Activated CD4-positive, alpha-beta memory T cell treated with anti-CD3 and anti-CD28 coated beads for 36 hours (primary cell): ENCODE results near the gene ZNF148. TPM values are rescaled to one million over a fixed set of nuclear protein-coding genes. Genes with fewer than 3 reads are reported as not detected.
"Not testable (repeated sequence)": the region's sequence is repeated elsewhere in the genome, so short reads cannot be mapped to it uniquely, and the experiment has no call there.

Source experiments
- CTCF ChIA-PET: fragments of 350-600 bp; sonication (Branson Sonifier 250); formaldehyde crosslinking; loops from one replicate; lab custom pipeline; 2021; ENCODE audit warnings: antibody characterized with exemption, inconsistent platforms; lab: Charles Lee
- POLR2A ChIA-PET: fragments of 350-600 bp; sonication (Branson Sonifier 250); formaldehyde crosslinking; loops from one replicate; lab custom pipeline; 2021; ENCODE audit warnings: antibody characterized with exemption; lab: Charles Lee
- DNase-seq: peaks from one replicate; pipeline ENCODE4 v3.0.0-alpha.2; 2020
- H3K27ac Mint-ChIP-seq: one replicate; pipeline ENCODE4 v1.8.0; 2021; ENCODE audit warnings: mixed read lengths
- H3K27me3 Mint-ChIP-seq: one replicate; pipeline ENCODE4 v1.8.0; 2021; ENCODE audit warnings: mixed read lengths
- H3K36me3 Mint-ChIP-seq: one replicate; pipeline ENCODE4 v1.8.0; 2021; ENCODE audit warnings: mixed read lengths
- H3K4me1 Mint-ChIP-seq: one replicate; pipeline ENCODE4 v1.8.0; 2021; ENCODE audit warnings: low read depth, mixed read lengths
- H3K4me3 Mint-ChIP-seq: one replicate; pipeline ENCODE4 v1.8.0; 2021; ENCODE audit warnings: mild to moderate bottlenecking, mixed read lengths
- H3K9me3 Mint-ChIP-seq: one replicate; pipeline ENCODE4 v1.8.0; 2021; ENCODE audit warnings: mixed read lengths
- intact Hi-C: fragments of 100-400 bp; cut with micrococcal nuclease; formaldehyde crosslinking; loops from one replicate; pipeline ENCODE4 v1.15.1; 2023
- total RNA-seq, 2 experiments: library from RNA; stranded (reverse); gene quantifications; one replicate each; pipeline ENCODE4 v1.2.3, GENCODE V29; 2021

ZNF148 gene
- total RNA-seq, 2 experiments from 2014 or later: 27.9 to 29.9 TPM

GRCh38 chr3:125350597-125350996, 24.5 kb downstream of the ZNF148 start:
- ChIA-PET CTCF (no interaction called here), POLR2A (interaction anchor here (0.6 kb wide), 1 partner anchor 69 kb away, joined by 3 read pairs; no protein-coding TSS in a partner anchor)
- intact Hi-C loops: loop anchor here (2.0 to 5.0 kb wide), 3 partner anchors 14 to 118 kb away; no protein-coding TSS in a partner anchor
- peaks cover 25% of the 10 kb centered on the region for H3K36me3 Mint-ChIP-seq
- peaks cover 54% of the 10 kb centered on the region for H3K4me1 Mint-ChIP-seq
- H3K27ac Mint-ChIP-seq: no peak overlapping the region
- peaks cover 11% of the 10 kb centered on the region for H3K9me3 Mint-ChIP-seq
- H3K27me3 Mint-ChIP-seq: no peaks in the 10 kb centered on the region
- H3K4me3 Mint-ChIP-seq: no peak overlapping the region
- no peak for DNase-seq

DNA sequence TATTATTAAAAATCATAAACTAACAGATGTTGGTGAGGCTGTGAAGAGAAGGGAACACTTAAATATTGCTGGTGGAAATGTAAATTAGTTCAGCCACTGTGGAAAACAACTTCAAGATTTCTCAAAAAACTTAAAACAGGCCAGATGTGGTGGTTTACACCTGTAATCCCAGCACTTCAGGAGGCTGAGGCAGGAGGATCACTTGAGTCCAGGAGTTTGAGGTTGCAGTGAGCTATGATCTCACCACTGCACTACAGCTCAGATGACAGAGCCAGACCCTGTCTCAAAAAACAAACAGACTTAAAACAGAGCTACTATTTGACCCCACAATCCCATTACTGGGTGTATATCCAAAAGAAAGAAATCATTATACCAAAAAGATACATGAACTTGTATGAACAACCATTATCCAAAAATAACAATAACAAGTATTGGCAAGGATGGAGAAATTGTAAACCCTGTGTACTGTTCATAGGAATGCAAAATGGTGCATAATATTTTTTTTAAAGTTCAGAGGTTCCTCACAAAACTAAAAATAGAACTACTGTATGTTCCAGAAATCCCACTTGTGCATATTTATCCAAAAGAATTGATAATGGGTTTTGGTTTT, 25.5 kb downstream of the ZNF148 start:
- POLR2A ChIA-PET: no interaction called here
- Mint-ChIP-seq H3K4me1 (peaks cover 48% of the 10 kb centered on the region), H3K27ac (no peak overlapping the region)

GRCh38 chr3:125349055-125349454, 26.1 kb downstream of the ZNF148 start:
- H3K4me1 Mint-ChIP-seq: peaks cover 52% of the 10 kb centered on the region
- H3K27ac Mint-ChIP-seq: no peak overlapping the region
- intact Hi-C loops: no loop called here
- ChIA-PET POLR2A (no interaction called here), CTCF (no interaction called here)
- peaks cover 27% of the 10 kb centered on the region for H3K9me3 Mint-ChIP-seq
- no peak for DNase-seq
- no peaks in the 10 kb centered on the region for H3K27me3 Mint-ChIP-seq
- no peak overlapping the region for H3K4me3 Mint-ChIP-seq
- H3K36me3 Mint-ChIP-seq: peaks cover 39% of the 10 kb centered on the region

More for the DNA sequence above, 25.5 kb downstream of the ZNF148 start:
- H3K36me3 Mint-ChIP-seq: peaks cover 33% of the 10 kb centered on the region
- no peak for DNase-seq
- no peaks in the 10 kb centered on the region for H3K27me3 Mint-ChIP-seq
- H3K4me3 Mint-ChIP-seq: no peak overlapping the region
- intact Hi-C loops: loop anchor here (2.0 to 5.0 kb wide), 3 partner anchors 13 to 117 kb away; no protein-coding TSS in a partner anchor
- peaks cover 21% of the 10 kb centered on the region for H3K9me3 Mint-ChIP-seq
- CTCF ChIA-PET: no interaction called here

- CTCF ChIA-PET, DNase-seq, H3K27ac Mint-ChIP-seq, H3K4me3 Mint-ChIP-seq, POLR2A ChIA-PET, intact Hi-C loops, H3K27me3 Mint-ChIP-seq: not testable (repeated sequence)
- peaks cover 42% of the 10 kb centered on the region for H3K9me3 Mint-ChIP-seq
- H3K4me1 Mint-ChIP-seq: peaks cover 27% of the 10 kb centered on the region
- H3K36me3 Mint-ChIP-seq: peaks cover 46% of the 10 kb centered on the region
Measured at GRCh38 chr3:125343367-125343766, 31.8 kb downstream of the ZNF148 start.

- Mint-ChIP-seq H3K27me3 (no peaks in the 10 kb centered on the region), H3K36me3 (peaks cover 28% of the 10 kb centered on the region), H3K27ac (no peak overlapping the region), H3K4me1 (peaks cover 45% of the 10 kb centered on the region), H3K4me3 (no peak overlapping the region), H3K9me3 (peaks cover 26% of the 10 kb centered on the region)
- ChIA-PET CTCF (no interaction called here), POLR2A (no interaction called here)
- intact Hi-C loops: no loop called here
- no peak for DNase-seq
Measured at GRCh38 chr3:125340121-125340520, 35.0 kb downstream of the ZNF148 start.

GRCh38 chr3:125337506-125337905, 37.6 kb downstream of the ZNF148 start:
- no peak overlapping the region for H3K4me3 Mint-ChIP-seq
- POLR2A ChIA-PET: interaction anchor here (0.6 kb wide), 1 partner anchor 11 kb away, joined by 4 read pairs; no protein-coding TSS in a partner anchor
- H3K36me3 Mint-ChIP-seq: peaks cover 18% of the 10 kb centered on the region
- CTCF ChIA-PET: no interaction called here
- DNase-seq: no peak
- peak overlapping the region; percentile 1 for H3K27ac Mint-ChIP-seq
- intact Hi-C loops: loop anchor here (2.0 kb wide), 1 partner anchor 13 kb away; no protein-coding TSS in a partner anchor
- no peaks in the 10 kb centered on the region for H3K27me3 Mint-ChIP-seq
- peaks cover 49% of the 10 kb centered on the region for H3K4me1 Mint-ChIP-seq
- peaks cover 13% of the 10 kb centered on the region for H3K9me3 Mint-ChIP-seq

- POLR2A ChIA-PET: no interaction called here
- peaks cover 46% of the 10 kb centered on the region for H3K4me1 Mint-ChIP-seq
Measured at GRCh38 chr3:125334675-125335560, 40.2 kb downstream of the ZNF148 start.

GRCh38 chr3:125332504-125332903, 42.6 kb downstream of the ZNF148 start:
- intact Hi-C loops: no loop called here
- CTCF ChIA-PET: interaction anchor here (0.9 kb wide), 1 partner anchor 18 kb away, joined by 3 read pairs; no protein-coding TSS in a partner anchor

More at GRCh38 chr3:125334675-125335560, 40.2 kb downstream of the ZNF148 start:
- no peak overlapping the region for H3K4me3 Mint-ChIP-seq
- no peak overlapping the region for H3K27ac Mint-ChIP-seq
- H3K27me3 Mint-ChIP-seq: no peaks in the 10 kb centered on the region
- peaks cover 7% of the 10 kb centered on the region for H3K9me3 Mint-ChIP-seq
- intact Hi-C loops: no loop called here
- CTCF ChIA-PET: no interaction called here
- H3K36me3 Mint-ChIP-seq: peaks cover 14% of the 10 kb centered on the region
- DNase-seq: no peak

GRCh38 chr3:125331243-125331642, 43.9 kb downstream of the ZNF148 start:
- POLR2A ChIA-PET: no interaction called here
- H3K4me3 Mint-ChIP-seq: no peak overlapping the region
- H3K4me1 Mint-ChIP-seq: peaks cover 22% of the 10 kb centered on the region
- no peak for DNase-seq
- no peaks in the 10 kb centered on the region for H3K27me3 Mint-ChIP-seq
- intact Hi-C loops: no loop called here
- H3K9me3 Mint-ChIP-seq: peaks cover 7% of the 10 kb centered on the region
- CTCF ChIA-PET: interaction anchor here (0.6 kb wide), 1 partner anchor 51 kb away, joined by 3 read pairs; no protein-coding TSS in a partner anchor
- peaks cover 23% of the 10 kb centered on the region for H3K36me3 Mint-ChIP-seq
- peak overlapping the region; percentile 14 for H3K27ac Mint-ChIP-seq

More at GRCh38 chr3:125332504-125332903, 42.6 kb downstream of the ZNF148 start:
- H3K36me3 Mint-ChIP-seq: peaks cover 16% of the 10 kb centered on the region
- peaks cover 7% of the 10 kb centered on the region for H3K9me3 Mint-ChIP-seq
- no peak for DNase-seq
- no peak overlapping the region for H3K4me3 Mint-ChIP-seq
- H3K27me3 Mint-ChIP-seq: no peaks in the 10 kb centered on the region
- peaks cover 34% of the 10 kb centered on the region for H3K4me1 Mint-ChIP-seq
- POLR2A ChIA-PET: no interaction called here
- no peak overlapping the region for H3K27ac Mint-ChIP-seq

GRCh38 chr3:125326957-125327356, 48.2 kb downstream of the ZNF148 start:
- Mint-ChIP-seq H3K27ac (no peak overlapping the region), H3K27me3 (no peaks in the 10 kb centered on the region), H3K36me3 (peaks cover 33% of the 10 kb centered on the region), H3K4me1 (peaks cover 11% of the 10 kb centered on the region), H3K4me3 (no peak overlapping the region), H3K9me3 (peaks cover 10% of the 10 kb centered on the region)
- intact Hi-C loops: no loop called here
- CTCF ChIA-PET: no interaction called here
- DNase-seq: no peak
- POLR2A ChIA-PET: no interaction called here

GRCh38 chr3:125325746-125326145, 49.4 kb downstream of the ZNF148 start:
- Mint-ChIP-seq H3K4me1 (peaks cover 4% of the 10 kb centered on the region), H3K9me3 (peaks cover 10% of the 10 kb centered on the region), H3K36me3 (peaks cover 30% of the 10 kb centered on the region), H3K4me3 (no peak overlapping the region), H3K27ac (no peak overlapping the region), H3K27me3 (no peaks in the 10 kb centered on the region)
- POLR2A ChIA-PET: no interaction called here
- CTCF ChIA-PET: interaction anchor here (0.6 kb wide), 1 partner anchor 637 kb away, joined by 3 read pairs; no protein-coding TSS in a partner anchor
- intact Hi-C loops: no loop called here
- DNase-seq: no peak

DNA sequence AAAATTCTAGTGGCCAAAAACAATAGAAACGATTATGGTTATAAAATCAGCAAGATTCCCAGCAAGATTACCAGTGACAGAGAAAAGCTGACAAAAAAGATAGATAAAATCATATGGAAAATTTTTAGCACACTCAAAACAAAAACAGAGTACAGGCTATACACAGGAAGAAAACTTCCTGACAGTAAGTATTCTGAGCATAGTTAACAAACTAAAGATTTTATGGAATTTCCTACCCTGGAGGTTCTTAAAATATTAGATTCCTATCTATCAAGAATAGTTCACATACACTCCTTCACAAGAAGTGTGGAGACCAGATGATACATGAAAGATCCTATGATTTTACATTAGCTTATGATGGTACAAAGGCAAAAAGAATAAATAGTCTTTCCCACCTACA, 50.8 kb downstream of the ZNF148 start:
- Mint-ChIP-seq H3K9me3 (peaks cover 10% of the 10 kb centered on the region), H3K4me1 (peaks cover 7% of the 10 kb centered on the region), H3K4me3 (no peak overlapping the region), H3K27ac (no peak overlapping the region), H3K36me3 (peaks cover 29% of the 10 kb centered on the region), H3K27me3 (no peaks in the 10 kb centered on the region)
- intact Hi-C loops: no loop called here
- CTCF ChIA-PET: no interaction called here
- DNase-seq: no peak
- POLR2A ChIA-PET: no interaction called here
